H9 (cell line): ENCODE results near the gene PTPRN2. TPM values are rescaled to one million over a fixed set of nuclear protein-coding genes. Genes with fewer than 3 reads are reported as not detected.

Experiments used
- DNase-seq: peaks from one replicate; pipeline ENCODE4 v3.0.0-alpha.2; 2017
- H2AFZ ChIP-seq: one replicate; pipeline ENCODE4 v1.6.1; 2013; ENCODE audit warnings: mild to moderate bottlenecking, low read length, control low read depth, moderate library complexity
- H2AK5ac ChIP-seq: 2 replicates; pipeline ENCODE4 v1.6.1; 2013; ENCODE audit warnings: low read length, control low read depth, mixed read lengths; ENCODE audit not compliant: insufficient read length
- H2BK120ac ChIP-seq: one replicate; pipeline ENCODE4 v1.6.1; 2013; ENCODE audit warnings: low read depth, mild to moderate bottlenecking, low read length, control low read depth, inconsistent platforms; ENCODE audit not compliant: poor library complexity, severe bottlenecking
- H2BK12ac ChIP-seq: 2 replicates; pipeline ENCODE4 v1.6.1; 2013; ENCODE audit warnings: low read length, control low read depth, mixed read lengths, low read depth; ENCODE audit not compliant: insufficient read length
- H2BK15ac ChIP-seq: 2 replicates; pipeline ENCODE4 v1.6.1; 2013; ENCODE audit warnings: low read depth, low read length, control low read depth
- H2BK20ac ChIP-seq: one replicate; pipeline ENCODE4 v1.6.1; 2013; ENCODE audit warnings: low read depth, mild to moderate bottlenecking, low read length, control low read depth, inconsistent platforms; ENCODE audit not compliant: poor library complexity, severe bottlenecking
- H2BK5ac ChIP-seq: 2 replicates; pipeline ENCODE4 v1.6.1; 2013; ENCODE audit warnings: low read length, control low read depth, mixed read lengths; ENCODE audit not compliant: insufficient read length
- H3K14ac ChIP-seq: 2 replicates; pipeline ENCODE4 v1.6.1; 2013; ENCODE audit warnings: low read length, control low read depth; ENCODE audit not compliant: insufficient read depth
- H3K18ac ChIP-seq: 2 replicates; pipeline ENCODE4 v1.6.1; 2013; ENCODE audit warnings: low read depth, mild to moderate bottlenecking, mixed read lengths, low read length, control low read depth; ENCODE audit not compliant: insufficient read length
- H3K23ac ChIP-seq: 2 replicates; pipeline ENCODE4 v1.6.1; 2013; ENCODE audit warnings: low read length, control low read depth, mixed read lengths, low read depth; ENCODE audit not compliant: insufficient read length
- H3K23me2 ChIP-seq: 2 replicates; pipeline ENCODE4 v1.6.1; 2013; ENCODE audit warnings: low read depth, mild to moderate bottlenecking, mixed read lengths, low read length, control low read depth; ENCODE audit not compliant: insufficient read length, poor library complexity, severe bottlenecking
- H3K27ac ChIP-seq: 2 replicates; pipeline ENCODE4 v1.5.1; 2013; ENCODE audit warnings: low read length, control low read depth, mixed read lengths, low read depth; ENCODE audit not compliant: insufficient read length
- H3K27me3 ChIP-seq: 2 replicates; pipeline ENCODE4 v1.6.1; 2013; ENCODE audit warnings: low read length, control low read depth, inconsistent platforms; ENCODE audit not compliant: insufficient read depth
- H3K4ac ChIP-seq: 2 replicates; pipeline ENCODE4 v1.6.1; 2013; ENCODE audit warnings: low read depth, mild to moderate bottlenecking, control low read depth, inconsistent platforms, low read length, moderate library complexity
- H3K4me1 ChIP-seq: 2 replicates; pipeline ENCODE4 v1.6.1; 2013; ENCODE audit warnings: low read length, control low read depth, inconsistent platforms; ENCODE audit not compliant: insufficient read depth
- H3K4me2 ChIP-seq: 2 replicates; pipeline ENCODE4 v1.6.1; 2013; ENCODE audit warnings: low read length, control low read depth, mixed read lengths; ENCODE audit not compliant: insufficient read length, insufficient read depth
- H3K56ac ChIP-seq: 2 replicates; pipeline ENCODE4 v1.6.1; 2013; ENCODE audit warnings: low read depth, mild to moderate bottlenecking, mixed read lengths, low read length, control low read depth; ENCODE audit not compliant: insufficient read length
- H3K79me1 ChIP-seq: 2 replicates; pipeline ENCODE4 v1.6.1; 2013; ENCODE audit warnings: low read depth, mild to moderate bottlenecking, moderate library complexity, low read length, control low read depth, inconsistent platforms; ENCODE audit not compliant: insufficient read depth, poor library complexity, severe bottlenecking
- H3K79me2 ChIP-seq: 2 replicates; pipeline ENCODE4 v1.6.1; 2013; ENCODE audit warnings: low read length, control low read depth, inconsistent platforms; ENCODE audit not compliant: insufficient read depth
- H3K9ac ChIP-seq: 2 replicates; pipeline ENCODE4 v1.6.1; 2013; ENCODE audit warnings: low read length, control low read depth, mixed read lengths; ENCODE audit not compliant: insufficient read length; ENCODE audit errors: extremely low read depth
- H3K9me3 ChIP-seq: one replicate; pipeline ENCODE4 v1.6.1; 2013; ENCODE audit warnings: low read depth, low read length, inconsistent platforms; ENCODE audit not compliant: control insufficient read depth
- H3T11ph ChIP-seq: one replicate; pipeline ENCODE4 v1.6.1; 2013; ENCODE audit warnings: mild to moderate bottlenecking, low read length, control low read depth, inconsistent platforms
- H4K20me1 ChIP-seq: one replicate; pipeline ENCODE4 v1.6.1; 2013; ENCODE audit not compliant: control insufficient read depth, insufficient read length, insufficient read depth
- H4K5ac ChIP-seq: 2 replicates; pipeline ENCODE4 v1.6.1; 2013; ENCODE audit warnings: low read depth, mild to moderate bottlenecking, mixed read lengths, low read length, control low read depth; ENCODE audit not compliant: insufficient read length
- H4K8ac ChIP-seq: replicated peaks from 2 replicates; pipeline ENCODE4 v1.6.1; 2013; ENCODE audit warnings: low read length, control low read depth, mixed read lengths, low read depth; ENCODE audit not compliant: insufficient read length
- H4K91ac ChIP-seq: 2 replicates; pipeline ENCODE4 v1.6.1; 2013; ENCODE audit warnings: low read depth, mild to moderate bottlenecking, moderate library complexity, mixed read lengths, low read length, control low read depth; ENCODE audit not compliant: insufficient read length
- H3K27ac Mint-ChIP-seq, 3 experiments: 2 replicates in 2 of 3; 3 replicates in 1 of 3; pipeline ENCODE4 v1.8.0; 2020 to 2021; ENCODE audit warnings: mixed read lengths in 3 of 3, mild to moderate bottlenecking in 1 of 3, moderate library complexity in 1 of 3
- H3K27me3 Mint-ChIP-seq: 2 replicates; pipeline ENCODE4 v1.8.0; 2021; ENCODE audit warnings: low read depth, mild to moderate bottlenecking, moderate library complexity, mixed read lengths
- H3K36me3 Mint-ChIP-seq, 3 experiments: 2 replicates in 2 of 3; 3 replicates in 1 of 3; pipeline ENCODE4 v1.8.0; 2020 to 2021; ENCODE audit warnings: low read depth in 3 of 3, mixed read lengths in 3 of 3; ENCODE audit not compliant: insufficient read depth in 1 of 3
- H3K4me1 Mint-ChIP-seq, 2 experiments: 2 replicates each; pipeline ENCODE4 v1.8.0; 2020; ENCODE audit warnings: mixed read lengths in 2 of 2
- H3K4me3 Mint-ChIP-seq, 2 experiments: 2 replicates in 1 of 2; 3 replicates in 1 of 2; pipeline ENCODE4 v1.8.0; 2020 to 2021; ENCODE audit warnings: mild to moderate bottlenecking in 2 of 2, mixed read lengths in 2 of 2, moderate library complexity in 1 of 2
- H3K9me3 Mint-ChIP-seq, 2 experiments: 2 replicates in 1 of 2; 3 replicates in 1 of 2; pipeline ENCODE4 v1.8.0; 2020; ENCODE audit warnings: mild to moderate bottlenecking in 2 of 2, mixed read lengths in 2 of 2, moderate library complexity in 1 of 2
- WGBS: extraction: QIAGEN DNeasy Blood & Tissue Kit; methylation state at CpG from one replicate; pipeline ENCODE4 v1.1.7; 2013; ENCODE audit warnings: missing lambda C conversion rate, low lambda C conversion rate, mixed read lengths; ENCODE audit not compliant: insufficient read length; ENCODE audit errors: extremely low coverage; 5-methylcytosine and 5-hydroxymethylcytosine counted together
- total RNA-seq: library from RNA; stranded (reverse); gene quantifications from 2 replicates; pipeline ENCODE4 v1.2.1, GENCODE V29; 2021
- TF ChIP-seq, protein P1 (sequence below): fragments of 200-600 bp; sonication (generic); conservative IDR thresholded peaks from 3 replicates; pipeline ENCODE4 v1.8.0; 2021; ENCODE audit warnings: antibody characterized with exemption, mild to moderate bottlenecking

The PTPRN2 gene
- total RNA-seq, 1 experiment from 2014 or later: 5.2 TPM

DNA sequence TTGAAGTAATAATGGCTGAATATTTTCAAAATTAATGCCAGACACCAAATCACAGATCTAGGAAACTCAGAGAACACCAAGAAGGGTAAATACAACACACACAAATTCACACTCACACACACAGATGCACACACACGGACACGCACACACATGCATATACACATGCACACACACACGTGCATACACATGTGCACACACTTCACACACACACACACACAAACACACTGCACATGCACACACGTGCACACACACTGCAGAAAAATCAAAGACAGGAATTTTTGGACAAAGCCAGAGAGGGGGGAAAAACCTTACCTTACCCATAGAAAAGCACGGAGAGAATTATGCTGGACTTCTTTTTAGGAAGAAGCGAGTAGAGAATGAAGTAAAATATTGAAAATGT is 547.4 kb downstream of the PTPRN2 start:
- Histone ChIP-seq H3K9ac (no peak overlapping the region), H4K8ac (no peak overlapping the region), H4K20me1 (no peaks in the 10 kb centered on the region), H2BK5ac (no peak overlapping the region), H2BK120ac (no peak overlapping the region), H2BK12ac (no peak overlapping the region), H2AFZ (no peak overlapping the region), H3K27me3 (no peaks in the 10 kb centered on the region), H2BK20ac (no peak overlapping the region), H3K4me1 (no peaks in the 10 kb centered on the region; the same call in 1 of the 2 replicates), H3K79me1 (no peaks in the 10 kb centered on the region), H3K23ac (no peak overlapping the region), H4K91ac (no peak overlapping the region), H3K27ac (no peak overlapping the region), H2AK5ac (no peak overlapping the region), H4K5ac (no peak overlapping the region), H3K79me2 (no peaks in the 10 kb centered on the region), H3K9me3 (peaks cover 4% of the 10 kb centered on the region), H3K4ac (no peak overlapping the region), H3T11ph (no peak overlapping the region), H3K23me2 (no peaks in the 10 kb centered on the region), H3K4me2 (no peak overlapping the region), H3K14ac (no peak overlapping the region), H3K18ac (no peak overlapping the region), H3K56ac (no peak overlapping the region), H2BK15ac (no peak overlapping the region)
- Mint-ChIP-seq H3K4me3 (no peak overlapping the region), H3K9me3 (peaks cover 21 to 23% of the 10 kb centered on the region in 2 experiments), H3K27me3 (peaks cover 1% of the 10 kb centered on the region), H3K36me3 (peaks cover 9 to 14% (median 13%) of the 10 kb centered on the region in 3 experiments), H3K4me1 (peaks cover 0 to 12% of the 10 kb centered on the region in 2 experiments; a peak in 2 of 4 replicates), H3K27ac (no peak overlapping the region)
- DNase-seq: no peak
- TF ChIP-seq, protein P1, sequence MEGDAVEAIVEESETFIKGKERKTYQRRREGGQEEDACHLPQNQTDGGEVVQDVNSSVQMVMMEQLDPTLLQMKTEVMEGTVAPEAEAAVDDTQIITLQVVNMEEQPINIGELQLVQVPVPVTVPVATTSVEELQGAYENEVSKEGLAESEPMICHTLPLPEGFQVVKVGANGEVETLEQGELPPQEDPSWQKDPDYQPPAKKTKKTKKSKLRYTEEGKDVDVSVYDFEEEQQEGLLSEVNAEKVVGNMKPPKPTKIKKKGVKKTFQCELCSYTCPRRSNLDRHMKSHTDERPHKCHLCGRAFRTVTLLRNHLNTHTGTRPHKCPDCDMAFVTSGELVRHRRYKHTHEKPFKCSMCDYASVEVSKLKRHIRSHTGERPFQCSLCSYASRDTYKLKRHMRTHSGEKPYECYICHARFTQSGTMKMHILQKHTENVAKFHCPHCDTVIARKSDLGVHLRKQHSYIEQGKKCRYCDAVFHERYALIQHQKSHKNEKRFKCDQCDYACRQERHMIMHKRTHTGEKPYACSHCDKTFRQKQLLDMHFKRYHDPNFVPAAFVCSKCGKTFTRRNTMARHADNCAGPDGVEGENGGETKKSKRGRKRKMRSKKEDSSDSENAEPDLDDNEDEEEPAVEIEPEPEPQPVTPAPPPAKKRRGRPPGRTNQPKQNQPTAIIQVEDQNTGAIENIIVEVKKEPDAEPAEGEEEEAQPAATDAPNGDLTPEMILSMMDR: no peak
- WGBS: no CpG with 5 or more reads among the region's 6 CpGs
